C1 segment of cervical spinal cord (tissue), 14 donors: Measurements from ENCODE around the gene C6orf47.

Source experiments
- DNase-seq, 14 donors: peaks; one replicate each; lab custom pipeline; 2025; lab: John Stamatoyannopoulos, UW

Gene C6orf47

GRCh38 chr6:31636698-31637596, 23.6 kb downstream of the C6orf47 start:
- no peak for DNase-seq

GRCh38 chr6:31634969-31635575, 25.5 kb downstream of the C6orf47 start:
- DNase-seq: no peak

GRCh38 chr6:31634131-31634530, 26.4 kb downstream of the C6orf47 start:
- DNase-seq: no peak

- DNase-seq: no peak
Observed at GRCh38 chr6:31633447-31633846, 27.1 kb downstream of the C6orf47 start.

- no peak for DNase-seq
Observed at GRCh38 chr6:31632279-31632946, 28.2 kb downstream of the C6orf47 start.

- DNase-seq: no peak
Observed at GRCh38 chr6:31631681-31632278, 28.8 kb downstream of the C6orf47 start.

- no peak for DNase-seq
Observed at GRCh38 chr6:31631209-31631608, 29.4 kb downstream of the C6orf47 start.

- DNase-seq: no peak
Observed at GRCh38 chr6:31630177-31630934, 30.2 kb downstream of the C6orf47 start.

GRCh38 chr6:31629014-31629413, 31.6 kb downstream of the C6orf47 start:
- no peak for DNase-seq

GRCh38 chr6:31627690-31628287, 32.8 kb downstream of the C6orf47 start:
- no peak for DNase-seq

GRCh38 chr6:31626952-31627351, 33.6 kb downstream of the C6orf47 start:
- DNase-seq: no peak

GRCh38 chr6:31624070-31624469, 36.5 kb downstream of the C6orf47 start:
- DNase-seq: no peak

GRCh38 chr6:31622684-31623091, 37.9 kb downstream of the C6orf47 start:
- peak in 1 of 14 donors; percentile 10 for DNase-seq

- peak in 1 of 14 donors; percentile 13 for DNase-seq
Observed at GRCh38 chr6:31621991-31622390, 38.6 kb downstream of the C6orf47 start.

GRCh38 chr6:31621320-31621939, 39.1 kb downstream of the C6orf47 start:
- peak in 1 of 14 donors; percentile 5 for DNase-seq

- peak in 9 of 14 donors; percentile 78 to 99 (median 85) for DNase-seq
Observed at GRCh38 chr6:31620586-31621319, 39.8 kb downstream of the C6orf47 start, which contains the start of gene PRRC2A. Gene PRRC2A, plus strand, starts transcription at chr6:31620715. Its CDS starts 2,075 bp downstream, at chr6:31622790.

GRCh38 chr6:31619805-31620585, 40.6 kb downstream of the C6orf47 start:
- DNase-seq: peak; percentile 92 to 100 (median 98)

GRCh38 chr6:31617010-31617409, 43.6 kb downstream of the C6orf47 start:
- DNase-seq: no peak

GRCh38 chr6:31615748-31616147, 44.8 kb downstream of the C6orf47 start:
- peak in 4 of 14 donors; percentile 13 to 40 (median 22) for DNase-seq
